ENCODE measurements around the gene CEP89.

DNA sequence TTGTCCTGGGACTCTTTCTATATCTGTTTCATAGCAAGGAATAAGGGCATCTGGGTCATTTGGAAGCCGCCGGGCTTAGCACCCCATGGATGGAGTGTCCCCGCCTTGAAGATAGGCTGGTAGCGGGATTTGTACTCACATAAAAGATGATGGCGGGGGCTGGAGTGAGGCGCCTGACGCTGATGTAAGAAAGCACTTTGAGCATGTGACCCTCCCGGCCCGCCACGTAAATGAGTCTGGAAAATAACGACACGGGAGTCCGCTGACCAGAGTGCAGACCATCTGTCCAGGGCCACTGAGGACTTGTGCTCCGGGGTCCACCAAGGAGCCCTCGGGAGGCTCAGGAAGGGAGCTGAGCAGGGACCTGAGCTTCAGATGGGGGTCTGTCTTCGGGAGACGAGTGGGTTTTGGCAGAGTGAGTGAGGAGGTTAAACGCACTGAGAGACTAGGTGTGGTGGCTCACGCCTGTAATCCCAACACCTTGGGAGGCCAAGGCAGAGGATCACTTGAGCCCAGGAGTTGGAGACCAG lies 128.0 kb downstream of the CEP89 start:
- TF ChIP-seq, protein P1, sequence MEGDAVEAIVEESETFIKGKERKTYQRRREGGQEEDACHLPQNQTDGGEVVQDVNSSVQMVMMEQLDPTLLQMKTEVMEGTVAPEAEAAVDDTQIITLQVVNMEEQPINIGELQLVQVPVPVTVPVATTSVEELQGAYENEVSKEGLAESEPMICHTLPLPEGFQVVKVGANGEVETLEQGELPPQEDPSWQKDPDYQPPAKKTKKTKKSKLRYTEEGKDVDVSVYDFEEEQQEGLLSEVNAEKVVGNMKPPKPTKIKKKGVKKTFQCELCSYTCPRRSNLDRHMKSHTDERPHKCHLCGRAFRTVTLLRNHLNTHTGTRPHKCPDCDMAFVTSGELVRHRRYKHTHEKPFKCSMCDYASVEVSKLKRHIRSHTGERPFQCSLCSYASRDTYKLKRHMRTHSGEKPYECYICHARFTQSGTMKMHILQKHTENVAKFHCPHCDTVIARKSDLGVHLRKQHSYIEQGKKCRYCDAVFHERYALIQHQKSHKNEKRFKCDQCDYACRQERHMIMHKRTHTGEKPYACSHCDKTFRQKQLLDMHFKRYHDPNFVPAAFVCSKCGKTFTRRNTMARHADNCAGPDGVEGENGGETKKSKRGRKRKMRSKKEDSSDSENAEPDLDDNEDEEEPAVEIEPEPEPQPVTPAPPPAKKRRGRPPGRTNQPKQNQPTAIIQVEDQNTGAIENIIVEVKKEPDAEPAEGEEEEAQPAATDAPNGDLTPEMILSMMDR (IDR thresholded peaks at IDR 0.05) = no peak
- TF ChIP-seq POLR2A (IDR thresholded peaks at IDR 0.05) = no peak
